Iris pigment epithelial cell (primary cell): ENCODE data around the gene FXYD1.
A peak's percentile ranks its signal among the peaks of the same experiment; 100 is the strongest.
"Not testable (repeated sequence)": the region's sequence is repeated elsewhere in the genome, so short reads cannot be mapped to it uniquely, and the experiment has no call there.

Source experiments
- DNase-seq: peaks from one replicate; pipeline ENCODE4 v3.0.0-alpha.2; 2011; ENCODE audit warnings: low read depth

Gene FXYD1

DNA sequence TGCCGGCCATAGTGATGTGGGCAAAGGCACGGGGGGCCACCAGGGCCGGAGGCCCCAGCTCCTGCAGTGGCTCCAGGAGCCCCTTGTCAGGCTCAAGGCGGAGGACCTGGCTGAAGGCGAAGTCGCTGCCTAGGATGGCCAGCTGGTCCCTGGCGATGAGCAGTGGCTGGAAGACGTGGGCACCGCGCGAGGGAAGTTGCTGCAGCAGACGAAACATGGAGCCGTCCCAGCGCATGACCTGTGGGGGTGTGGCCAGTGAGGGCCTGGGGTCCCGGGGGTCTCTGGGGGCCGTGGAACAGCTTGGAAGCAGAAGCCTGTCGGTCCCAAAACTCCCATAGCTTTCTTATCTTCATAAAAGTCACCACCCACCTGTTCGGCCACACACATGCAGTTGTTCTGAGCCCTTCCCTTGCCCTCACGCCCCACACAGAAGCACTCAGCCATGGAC lies 13.3 kb upstream of the FXYD1 start:
- DNase-seq, result no peak

DNA sequence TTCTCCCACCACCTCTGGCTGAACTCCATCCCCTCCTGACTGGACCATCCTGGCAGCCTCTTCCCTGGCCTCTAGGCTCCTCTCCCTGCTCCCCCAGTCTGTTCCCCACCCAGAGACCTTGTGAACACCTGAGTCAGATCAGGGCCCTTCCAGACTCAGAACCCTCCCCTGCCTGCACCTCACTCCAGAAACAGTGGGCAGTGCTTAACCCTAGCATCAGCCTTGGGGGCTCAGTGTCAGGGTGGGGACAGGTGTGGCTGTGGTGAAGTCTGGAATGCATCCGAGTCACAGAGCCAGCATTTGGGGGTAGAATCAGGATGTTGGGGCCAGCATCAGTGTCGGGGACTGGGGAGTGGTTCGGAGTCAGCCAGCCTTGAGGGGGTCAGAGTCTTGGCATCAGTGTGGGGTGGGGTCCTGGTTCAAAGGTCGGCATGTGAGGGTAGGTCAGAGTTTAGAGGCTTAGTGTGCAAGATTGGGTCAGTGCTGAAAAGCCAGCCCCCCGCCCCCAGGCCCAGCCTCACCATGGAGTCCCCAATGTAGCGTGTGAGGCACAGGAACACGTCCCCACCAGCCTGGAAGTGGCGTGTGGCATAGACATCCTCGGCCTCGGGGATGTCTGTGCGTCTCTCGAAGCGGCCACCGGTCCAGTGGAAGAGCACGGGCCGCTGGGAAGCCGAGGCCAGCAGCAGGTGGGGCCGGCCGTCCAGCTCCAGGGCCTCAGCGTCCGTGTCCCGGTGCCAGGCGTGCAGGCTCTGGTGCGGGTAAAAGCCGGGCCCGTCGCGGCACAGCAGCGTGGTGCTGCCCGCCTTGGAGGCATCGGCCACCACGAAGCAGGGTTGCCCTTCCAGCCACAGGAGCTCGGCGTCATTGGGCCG lies 12.6 kb upstream of the FXYD1 start:
- DNase-seq, result no peak

DNA sequence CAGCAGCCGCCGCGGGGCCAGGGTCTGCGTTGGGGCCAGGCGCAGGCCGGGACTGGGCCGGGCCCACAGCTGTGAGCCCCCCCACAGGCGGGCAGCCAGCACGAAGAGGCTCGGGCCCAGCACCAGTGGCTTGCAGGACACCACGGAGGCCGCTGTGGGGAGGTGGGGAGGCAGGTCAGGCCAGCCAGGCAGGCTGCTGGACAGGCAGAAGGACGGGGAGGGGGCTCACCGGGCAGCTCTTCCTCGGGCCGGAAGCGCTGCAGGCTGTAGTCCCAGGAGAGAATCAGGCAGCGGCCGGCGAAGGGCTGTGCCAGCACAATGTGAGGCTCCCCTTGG lies 12.0 kb upstream of the FXYD1 start:
- no peak for DNase-seq

DNA sequence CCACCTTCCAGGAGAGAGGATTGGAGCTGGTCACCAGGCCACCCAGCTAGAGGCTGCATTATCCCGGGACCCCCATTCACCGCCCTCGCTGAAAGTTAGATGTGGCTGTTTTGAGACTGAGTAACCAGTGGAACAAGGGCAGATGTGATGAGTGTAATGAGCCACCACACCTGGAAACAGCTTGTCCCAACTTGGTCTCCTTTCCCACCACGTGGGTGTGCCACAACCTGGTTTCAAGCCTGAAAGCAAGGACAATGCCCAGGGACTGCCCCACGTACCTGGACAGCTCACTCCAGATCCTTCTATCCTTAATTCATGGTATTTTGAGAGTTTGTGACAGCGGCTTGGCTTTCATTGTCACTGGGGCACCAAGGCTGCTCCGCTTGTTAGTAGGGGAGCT lies 10.8 kb upstream of the FXYD1 start:
- DNase-seq, result no peak

DNA sequence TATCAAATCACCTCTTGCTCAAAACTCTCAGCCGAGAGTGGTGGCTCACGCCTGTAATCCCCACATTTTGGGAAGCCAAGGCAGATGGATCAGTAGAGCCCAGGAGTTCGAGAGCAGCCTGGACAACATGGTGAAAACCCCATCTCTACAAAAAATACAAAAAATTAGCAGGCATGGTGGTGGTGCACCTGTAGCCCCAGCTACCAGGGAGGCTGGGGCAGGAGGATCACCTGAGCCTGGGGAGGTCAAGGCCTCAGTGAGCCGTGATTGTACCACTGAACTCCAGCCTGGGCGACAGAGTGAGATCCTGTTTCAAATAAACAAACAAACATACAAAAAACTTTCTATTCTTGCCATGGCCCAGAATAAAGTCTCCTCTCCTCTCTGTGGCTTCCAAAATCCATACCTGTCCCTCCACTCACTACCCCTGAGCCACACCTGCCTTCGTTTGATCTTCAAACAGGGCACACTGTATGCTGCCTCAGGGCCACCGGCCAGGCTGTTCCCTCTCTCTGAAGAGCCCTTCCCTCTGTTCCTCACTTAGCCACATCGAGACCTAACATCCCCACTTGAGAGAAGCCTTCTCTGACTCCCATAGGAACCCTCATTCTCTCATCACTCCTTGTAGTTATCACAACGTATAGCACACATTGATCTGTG lies 10.1 kb upstream of the FXYD1 start:
- DNase-seq, result no peak

DNA sequence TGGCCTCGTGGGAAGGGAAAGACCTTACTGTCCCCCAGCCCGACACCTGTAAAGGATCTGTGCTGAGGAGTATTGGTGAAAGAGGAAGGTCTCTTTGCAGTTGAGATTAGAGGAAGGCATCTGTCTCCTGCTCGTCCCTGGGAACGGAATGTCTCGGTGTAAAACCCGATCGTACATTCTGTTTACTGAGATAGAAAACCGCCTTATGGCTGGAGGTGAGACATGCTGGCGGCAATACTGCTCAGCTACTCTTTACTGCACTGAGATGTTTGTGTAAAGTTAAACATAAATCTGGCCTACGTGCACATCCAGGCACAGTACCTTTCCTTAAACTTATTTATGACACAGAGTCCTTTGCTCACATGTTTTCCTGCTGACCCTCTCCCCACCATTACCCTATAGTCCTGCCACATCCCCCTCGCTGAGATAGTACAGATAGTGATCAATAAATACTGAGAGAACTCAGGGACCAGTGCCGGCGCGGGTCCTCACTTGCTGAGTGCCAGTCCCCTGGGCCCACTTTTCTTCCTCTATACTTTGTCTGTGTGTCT lies 8.8 kb upstream of the FXYD1 start:
- DNase-seq, result not testable (repeated sequence)

DNA sequence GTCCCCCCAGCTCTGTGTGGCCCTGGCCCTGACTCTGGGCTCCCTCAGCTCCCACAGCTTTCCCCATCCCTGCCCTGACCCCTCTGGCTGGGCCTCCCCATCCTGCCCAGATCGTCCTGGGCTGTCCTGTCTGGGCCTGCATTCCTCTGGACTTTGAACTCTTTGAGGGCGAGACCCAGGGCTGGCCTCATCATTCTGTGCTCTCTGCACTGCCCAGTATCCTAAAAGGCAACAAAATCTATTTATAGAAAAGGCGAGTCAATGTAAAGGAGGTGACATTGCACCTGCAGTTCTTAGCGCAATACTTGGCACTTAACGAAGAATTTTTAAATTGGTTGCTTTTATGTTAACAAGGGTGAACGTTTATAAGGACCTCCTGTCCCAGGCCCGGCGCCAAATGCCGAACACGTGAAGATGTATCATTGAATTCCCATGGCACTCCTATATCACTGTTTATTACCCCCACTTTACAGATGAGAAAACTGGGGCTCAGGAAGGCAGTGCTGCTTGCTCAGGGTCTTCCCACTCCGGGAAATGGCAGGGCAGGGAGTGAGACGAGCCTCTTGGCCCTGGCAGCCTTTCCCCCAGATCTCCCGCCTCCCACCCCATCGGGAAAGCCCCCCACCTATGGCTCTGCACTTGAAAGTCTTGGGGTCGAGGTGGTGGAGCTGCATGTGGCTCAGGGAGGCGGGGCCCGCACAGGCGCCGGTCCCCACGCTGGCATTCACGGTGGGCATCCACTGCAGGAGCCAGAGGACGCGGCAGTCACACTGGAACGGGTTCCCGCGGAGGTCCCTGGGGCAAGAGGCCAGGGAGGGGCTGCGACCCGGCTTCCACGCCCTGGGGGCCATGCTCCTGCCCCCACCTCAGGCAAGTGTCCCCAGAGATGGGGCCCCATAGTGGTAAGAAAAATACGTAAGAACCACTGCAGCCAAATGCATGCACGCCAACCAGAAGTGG lies 7.6 kb upstream of the FXYD1 start:
- no peak for DNase-seq

DNA sequence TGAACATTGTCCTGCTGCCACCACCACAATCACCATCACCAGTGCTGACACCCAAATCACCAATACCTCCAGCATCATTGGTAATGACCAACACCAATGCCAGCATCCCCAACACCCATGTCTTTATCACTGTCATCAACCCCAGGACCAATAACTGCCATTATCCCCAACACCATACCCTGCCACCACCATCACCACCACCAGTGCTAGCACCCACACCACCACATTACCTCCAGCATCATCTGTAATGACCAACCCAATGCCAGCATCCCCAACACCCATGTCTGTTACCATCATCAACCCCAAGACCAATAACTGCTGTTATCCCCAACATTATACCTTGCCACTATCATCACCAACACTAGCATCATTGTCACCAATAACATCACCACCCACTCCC lies 6.4 kb upstream of the FXYD1 start:
- no peak for DNase-seq

DNA sequence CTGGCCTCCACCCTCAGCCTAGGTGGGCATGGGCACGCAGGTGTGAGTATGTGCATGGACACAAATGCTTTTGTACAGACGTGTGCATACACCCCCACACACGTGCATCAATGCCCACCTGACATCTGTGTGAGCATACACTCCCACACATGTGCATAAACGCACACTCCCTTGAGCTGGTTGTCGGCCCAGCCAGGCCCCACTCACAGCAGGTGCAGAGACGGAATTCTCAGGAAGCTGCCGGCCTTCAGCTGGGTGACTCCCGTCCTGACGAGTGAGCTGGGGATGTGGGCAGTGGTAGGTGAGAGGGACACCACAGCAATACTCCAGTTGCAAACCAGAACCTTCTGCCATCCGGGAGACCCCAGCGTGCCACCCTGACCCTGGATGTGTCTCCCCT lies 4.8 kb upstream of the FXYD1 start:
- DNase-seq, result no peak

DNA sequence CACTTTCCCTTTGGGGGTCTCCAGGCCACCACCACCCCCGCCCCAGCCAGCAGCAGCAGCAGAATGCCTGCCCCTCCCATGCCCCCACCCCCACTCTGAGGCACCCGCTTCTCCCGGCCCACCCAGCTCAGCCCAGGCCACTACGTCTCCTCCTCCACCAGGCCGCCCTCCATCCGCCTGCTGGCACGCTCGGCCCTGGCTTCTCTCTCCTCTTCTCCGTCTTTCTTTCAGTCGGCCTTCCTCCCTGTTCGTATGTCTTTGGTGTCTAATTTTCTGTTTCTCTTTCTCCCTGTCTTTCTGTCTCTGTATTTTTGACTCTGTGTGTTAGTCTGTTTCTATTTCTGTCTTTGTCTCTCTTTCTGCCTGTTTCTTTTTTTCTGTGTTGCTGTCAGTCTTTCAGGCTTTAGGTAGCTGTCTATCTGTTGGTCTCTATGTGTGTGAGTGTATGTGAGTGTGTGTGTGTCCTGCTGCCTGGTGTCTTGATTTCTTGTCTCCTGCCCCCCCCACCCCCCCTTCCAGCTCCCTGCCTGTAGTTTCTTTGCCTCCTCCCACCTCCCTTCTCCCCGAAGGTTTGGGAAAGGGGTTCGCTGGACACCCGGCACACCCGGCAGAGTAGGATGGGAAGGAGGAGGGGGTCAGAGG lies 3.9 kb upstream of the FXYD1 start, which contains the start of gene LGI4:
Gene LGI4, minus strand, starts transcription at position 459 of the 642 bp plus-strand sequence. Its CDS starts 379 bp downstream, at position 80.
- no peak for DNase-seq

DNA sequence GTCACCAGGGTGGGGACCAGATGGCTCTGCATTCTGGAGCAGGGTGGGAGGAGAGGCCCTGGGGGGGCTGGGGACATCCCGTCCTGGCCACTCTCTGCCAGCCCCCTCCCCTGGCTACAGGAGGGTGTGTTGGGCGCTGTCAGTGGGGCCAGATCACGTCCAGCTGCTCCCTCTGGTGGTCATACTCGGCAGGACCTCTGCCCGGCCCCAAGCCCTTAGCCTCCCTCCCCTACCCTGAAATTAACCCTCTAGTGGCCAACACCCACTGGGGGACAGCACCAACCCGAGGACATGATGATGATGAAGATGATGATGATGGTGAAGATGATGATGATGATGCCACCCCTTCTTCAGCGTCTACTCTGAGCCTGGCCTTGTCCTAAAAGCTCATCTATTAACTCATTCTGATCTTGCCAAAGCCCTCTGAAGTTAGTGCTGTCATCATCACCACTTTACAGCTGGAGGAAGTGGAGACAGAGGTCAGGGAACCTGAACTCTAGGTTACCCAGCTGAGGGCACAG lies 3.2 kb upstream of the FXYD1 start:
- DNase-seq, result peak; percentile 54

DNA sequence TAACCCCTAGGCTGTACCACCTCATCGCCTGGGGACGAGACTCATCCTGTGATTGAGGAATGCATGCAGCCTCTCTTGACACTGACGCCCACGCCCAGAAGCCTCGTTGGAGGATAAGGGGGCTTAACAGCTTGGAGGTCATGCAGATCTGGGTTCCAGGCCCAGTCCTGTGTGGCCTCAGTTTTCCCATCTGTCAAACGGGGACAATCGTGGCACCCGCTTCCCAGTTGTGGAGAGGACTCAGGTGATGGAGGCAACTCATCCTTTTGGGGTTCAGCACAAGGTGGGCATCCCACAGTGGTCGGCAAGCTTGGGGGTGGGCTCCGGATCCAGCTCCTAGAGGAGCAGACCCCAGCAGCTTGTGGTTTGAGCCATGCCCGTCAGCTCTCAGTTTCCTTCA lies 2.4 kb upstream of the FXYD1 start:
- no peak for DNase-seq

DNA sequence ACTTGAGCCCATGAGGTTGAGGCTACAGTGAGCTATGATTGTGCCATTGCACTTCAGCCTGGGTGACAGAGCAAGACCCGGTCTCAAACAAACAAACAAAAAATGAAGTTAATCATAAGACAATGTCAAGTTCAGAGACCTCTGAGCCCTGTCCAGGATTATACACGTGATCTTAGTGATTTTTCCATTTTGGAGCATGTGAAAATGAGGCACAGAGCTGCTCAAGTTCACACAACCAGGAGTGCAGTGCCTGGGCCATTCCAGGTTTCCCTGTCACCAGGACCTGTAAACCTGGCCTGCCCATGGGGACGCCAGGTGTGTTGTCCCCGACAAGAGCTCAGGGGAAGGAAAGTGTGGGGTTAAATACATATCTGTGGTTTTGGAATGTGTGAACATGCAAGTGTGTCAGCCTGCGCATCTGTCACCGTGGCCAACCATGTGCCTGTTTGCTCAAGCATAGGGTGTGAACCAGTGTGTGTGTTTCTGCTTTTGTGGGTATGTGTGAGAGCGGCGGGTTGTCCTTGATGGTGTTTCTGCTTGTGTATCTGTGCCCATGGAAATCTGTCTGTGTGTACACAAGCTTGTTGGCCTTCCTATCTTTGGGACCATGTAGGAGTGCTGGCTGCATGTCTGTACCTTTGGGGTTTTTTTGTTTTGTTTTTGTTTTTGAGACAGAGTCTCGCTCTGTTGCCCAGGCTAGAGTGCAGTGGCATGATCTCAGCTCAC lies 1.5 kb upstream of the FXYD1 start:
- no peak for DNase-seq

DNA sequence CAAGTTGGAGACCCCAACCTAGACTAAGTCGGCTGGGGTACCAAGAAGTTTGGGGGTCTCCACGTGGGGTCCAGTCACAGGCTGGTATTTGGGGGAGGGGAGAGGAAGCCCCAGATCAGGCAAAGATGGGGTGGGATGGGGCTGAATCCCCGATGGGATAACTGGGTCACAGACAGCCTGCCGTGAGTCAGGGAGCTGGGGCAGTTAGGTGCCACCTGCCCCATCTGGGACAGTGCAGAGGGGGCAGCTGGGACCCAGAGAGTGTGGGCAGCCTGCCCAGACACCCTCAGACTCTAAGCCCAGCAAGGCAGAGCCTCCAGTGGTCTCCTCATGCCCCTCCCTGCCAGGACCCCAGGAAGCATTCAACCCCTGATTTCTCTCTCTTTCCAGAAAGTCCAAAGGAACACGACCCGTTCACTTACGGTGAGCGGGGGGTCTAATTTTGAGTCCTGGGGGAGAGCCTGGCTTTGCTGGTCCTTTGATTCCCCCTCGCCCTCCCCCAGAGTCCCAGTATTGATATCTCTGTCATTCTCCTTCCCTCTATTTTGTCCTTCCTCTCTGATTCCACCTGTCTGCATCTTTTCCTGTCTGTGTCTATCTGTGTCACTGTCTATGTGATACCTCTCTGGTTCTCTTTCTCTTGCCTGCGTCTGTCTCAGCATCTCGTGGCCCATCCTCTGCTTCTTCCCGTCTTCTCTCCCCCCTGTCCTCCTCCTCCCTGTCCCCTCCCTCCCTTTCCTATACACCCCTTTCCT lies 1.8 kb downstream of the FXYD1 start:
- no peak for DNase-seq

DNA sequence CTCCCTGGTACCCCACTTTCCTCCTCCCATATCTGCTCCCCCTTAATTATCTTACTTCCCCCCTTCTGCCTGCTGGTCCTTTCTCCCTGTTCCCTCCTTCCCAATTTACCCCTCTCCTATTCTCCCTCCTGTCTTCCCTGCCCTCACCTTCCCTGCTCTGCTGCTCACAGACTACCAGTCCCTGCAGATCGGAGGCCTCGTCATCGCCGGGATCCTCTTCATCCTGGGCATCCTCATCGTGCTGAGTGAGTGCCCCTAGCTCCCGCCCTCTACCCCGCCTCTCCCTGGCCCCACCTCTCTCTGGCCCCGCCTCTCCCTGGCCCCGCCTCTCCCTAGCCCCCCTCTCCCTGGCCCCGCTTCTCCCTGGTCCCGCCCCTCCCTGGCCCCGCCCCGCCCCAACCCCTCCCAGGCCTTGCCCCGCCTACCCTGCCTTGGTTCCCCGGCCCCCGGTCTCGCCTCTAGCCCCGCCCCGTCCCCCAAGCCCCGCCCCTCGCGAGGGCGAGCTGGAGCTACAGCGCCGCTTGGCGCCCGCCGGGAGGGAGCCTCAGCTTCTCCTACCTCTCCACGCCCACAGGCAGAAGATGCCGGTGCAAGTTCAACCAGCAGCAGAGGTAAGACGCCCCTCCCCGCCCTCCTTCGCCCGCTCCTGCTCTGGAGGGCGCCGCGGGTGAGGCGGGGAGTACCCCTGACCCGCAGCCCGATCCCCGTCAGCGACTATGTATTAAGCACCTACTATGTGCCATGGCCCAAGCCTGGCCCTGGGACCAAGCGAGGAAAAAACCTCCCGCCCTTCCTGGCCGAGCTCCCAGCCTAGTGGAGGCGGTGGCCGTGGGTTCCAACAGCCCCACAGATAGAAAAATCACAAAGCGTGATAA lies 2.6 kb downstream of the FXYD1 start:
- DNase-seq, result peak; percentile 83

DNA sequence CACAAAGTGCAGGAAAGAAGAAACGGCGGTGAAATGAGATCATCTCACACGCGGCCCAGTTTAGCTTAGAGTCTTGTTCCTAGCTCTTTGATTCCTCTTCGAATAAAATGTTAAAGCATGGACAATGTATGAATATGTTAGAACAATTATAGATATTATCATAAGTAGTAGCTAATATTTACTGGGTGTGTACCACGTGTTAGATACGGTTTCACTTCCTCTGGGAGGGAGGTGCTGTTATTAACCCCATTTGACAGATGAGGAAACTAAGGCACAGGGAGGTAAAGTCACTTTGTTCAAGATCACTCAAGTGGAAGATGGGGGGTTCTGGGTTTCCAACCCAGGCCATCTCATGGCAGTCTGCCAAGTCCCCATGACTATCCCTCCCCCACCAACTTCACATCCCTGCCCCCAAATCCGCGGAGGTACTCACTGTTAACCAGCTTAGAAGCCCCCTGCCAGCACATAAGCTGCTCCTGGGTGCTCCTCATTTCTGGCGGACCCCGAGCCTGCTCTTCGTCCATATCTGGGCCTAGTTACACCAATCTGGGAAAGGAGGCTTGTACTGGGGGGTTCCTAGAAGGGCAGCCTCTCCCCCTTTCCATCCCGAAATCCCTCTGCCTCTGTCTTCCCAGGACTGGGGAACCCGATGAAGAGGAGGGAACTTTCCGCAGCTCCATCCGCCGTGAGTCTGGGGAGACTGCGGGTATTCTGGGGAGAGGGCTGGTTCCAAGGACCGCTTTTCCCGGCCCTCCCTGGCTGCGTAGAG lies 3.4 kb downstream of the FXYD1 start:
- DNase-seq, result no peak

DNA sequence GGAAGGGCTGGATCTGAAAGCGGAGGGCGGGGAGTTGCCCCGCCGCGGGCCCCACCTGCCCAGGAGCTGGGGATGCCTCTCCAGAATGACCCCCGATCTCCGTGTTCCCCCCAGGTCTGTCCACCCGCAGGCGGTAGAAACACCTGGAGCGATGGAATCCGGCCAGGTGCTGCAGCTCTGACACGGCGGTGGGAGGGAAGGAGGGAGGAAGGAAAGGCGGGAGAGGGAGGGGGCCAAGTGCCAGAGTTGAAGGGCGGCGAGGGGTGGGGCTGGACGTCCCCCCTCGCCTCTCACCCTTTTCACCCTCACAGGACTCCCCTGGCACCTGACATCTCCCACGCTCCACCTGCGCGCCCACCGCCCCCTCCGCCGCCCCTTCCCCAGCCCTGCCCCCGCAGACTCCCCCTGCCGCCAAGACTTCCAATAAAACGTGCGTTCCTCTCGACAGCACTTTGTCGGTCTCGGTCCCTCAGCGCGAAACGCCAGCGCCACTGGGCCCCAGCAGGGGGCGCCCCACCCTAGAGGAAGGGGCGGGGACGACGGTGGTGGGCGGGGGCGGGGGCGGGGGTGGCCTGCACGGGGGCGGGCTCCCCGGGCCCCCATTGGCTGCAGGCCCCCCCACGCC lies 4.1 kb downstream of the FXYD1 start:
- no peak for DNase-seq
